K562 (cell line): ENCODE measurements around the gene DDX55. TPM values are rescaled to one million over a fixed set of nuclear protein-coding genes. Genes with fewer than 3 reads are reported as not detected.

ENCODE experiments used
- ATAC-seq: fragments of 200-7000 bp; cut with Tn5 transposase; 3 replicates; pipeline ENCODE4 v1.9.1; 2020; ENCODE audit warnings: moderate library complexity
- BruUV-seq: library from RNA; stranded (reverse); fragments of 400-500 nt; replicated peaks from 2 replicates; lab custom pipeline; 2021; lab: Mats Ljungman, UMichigan
- CTCF ChIA-PET: fragments of 300-600 bp; formaldehyde crosslinking; extraction: SDS; loops from one replicate; lab custom pipeline; 2021; ENCODE audit warnings: low intra/inter-chr PET ratio; lab: Yijun Ruan, JAX
- POLR2A ChIA-PET: fragments of 300-600, 350-650 bp; sonication (Branson Sonifier 250); formaldehyde crosslinking; extraction: SDS; loops from one replicate; lab custom pipeline; 2021; ENCODE audit warnings: antibody characterized with exemption, inconsistent platforms; lab: Yijun Ruan, JAX
- DNase-seq, 4 experiments: peaks; one replicate each; pipeline versions ENCODE4 v3.0.0 to v3.0.0-alpha.2; 2011 to 2018; ENCODE audit warnings: low spot score in 3 of 4, mixed read lengths in 3 of 4; ENCODE audit errors: extremely low read depth in 1 of 4
- FAIRE-seq: peaks from 2 replicates; lab custom pipeline; 2011; peaks lifted over from hg19 to GRCh38; lab: Jason Lieb, UNC
- H2AFZ ChIP-seq: 2 replicates; pipeline ENCODE4 v1.6.0; 2011; ENCODE audit warnings: low read depth, low read length, control low read depth, inconsistent platforms
- H3K27ac ChIP-seq: fragments of 200-600 bp; 3 replicates; pipeline ENCODE4 v1.8.0; 2011; ENCODE audit warnings: low read depth, mild to moderate bottlenecking, control low read depth, inconsistent platforms, low read length, moderate library complexity, mixed read lengths; ENCODE audit errors: extremely low read depth
- H3K27me3 ChIP-seq, 2 experiments: fragments of 300-600 bp in 1 of 2; 2 replicates in 1 of 2; 3 replicates in 1 of 2; pipeline versions ENCODE4 v1.6.0 to v1.8.0; 2011; ENCODE audit warnings: inconsistent platforms in 2 of 2, low read length in 2 of 2, mild to moderate bottlenecking in 1 of 2, mixed read lengths in 1 of 2, moderate library complexity in 1 of 2; ENCODE audit not compliant: control insufficient read depth in 2 of 2, insufficient read depth in 2 of 2
- H3K36me3 ChIP-seq: fragments of 300-600 bp; 3 replicates; pipeline ENCODE4 v1.8.0; 2011; ENCODE audit warnings: mild to moderate bottlenecking, low read length, inconsistent platforms; ENCODE audit not compliant: control insufficient read depth, insufficient read depth
- H3K4me1 ChIP-seq, 2 experiments: fragments of 200-600 bp in 1 of 2; replicated peaks in 1 of 2; 2 replicates in 1 of 2; 3 replicates in 1 of 2; pipeline versions ENCODE4 v1.5.1 to v1.8.0; 2011; ENCODE audit warnings: inconsistent platforms in 2 of 2, low read length in 2 of 2, mild to moderate bottlenecking in 1 of 2, mixed read lengths in 1 of 2, moderate library complexity in 1 of 2; ENCODE audit not compliant: control insufficient read depth in 2 of 2, insufficient read depth in 2 of 2
- H3K4me2 ChIP-seq: 2 replicates; pipeline ENCODE4 v1.6.1; 2011; ENCODE audit warnings: low read length, control low read depth, inconsistent platforms, mixed read lengths; ENCODE audit not compliant: insufficient read depth
- H3K4me3 ChIP-seq: fragments of 200-600 bp; sonication (generic), shearing (Covaris generic); 2 replicates; pipeline ENCODE4 v1.5.1; 2016; ENCODE audit warnings: control low read depth, inconsistent platforms
- H3K79me2 ChIP-seq: fragments of 200-600 bp; 3 replicates; pipeline ENCODE4 v1.8.0; 2011; ENCODE audit warnings: low read length, inconsistent platforms; ENCODE audit not compliant: control insufficient read depth, insufficient read depth
- H3K9ac ChIP-seq, 2 experiments: 2 replicates each; pipeline versions ENCODE4 v1.6.0 to v1.6.1; 2011; ENCODE audit warnings: low read depth in 2 of 2, low read length in 2 of 2, control low read depth in 1 of 2, inconsistent platforms in 1 of 2, mild to moderate bottlenecking in 1 of 2, mixed read lengths in 1 of 2; ENCODE audit not compliant: insufficient read depth in 1 of 2
- H3K9me1 ChIP-seq: one replicate; pipeline ENCODE4 v1.6.0; 2011; ENCODE audit warnings: inconsistent platforms, mild to moderate bottlenecking, low read length, moderate library complexity; ENCODE audit not compliant: control insufficient read depth, insufficient read depth
- H3K9me3 ChIP-seq: replicated peaks from 2 replicates; pipeline ENCODE4 v1.5.1; 2011; ENCODE audit warnings: low read depth, low read length, inconsistent platforms; ENCODE audit not compliant: control insufficient read depth, insufficient read depth
- H4K20me1 ChIP-seq: replicated peaks from 2 replicates; pipeline ENCODE4 v1.6.1; 2011; ENCODE audit warnings: low read length, inconsistent platforms, mixed read lengths; ENCODE audit not compliant: control insufficient read depth, insufficient read depth
- BRCA1 ChIP-seq, 2 experiments: fragments of 450-650 bp in 1 of 2; sonication (generic) in 1 of 2; formaldehyde crosslinking in 1 of 2; IDR thresholded peaks; 2 replicates each; pipeline versions ENCODE4 v1.5.0 to v1.6.1; 2017 to 2020; ENCODE audit warnings: mild to moderate bottlenecking in 1 of 2, missing genetic modification reagents in 1 of 2
- CREB5 ChIP-seq: fragments of 250-450 bp; sonication (Bioruptor Pico); IDR thresholded peaks from 2 replicates; pipeline ENCODE4 v1.5.0; 2020; ENCODE audit warnings: mild to moderate bottlenecking
- MYNN ChIP-seq, 2 experiments: sonication (generic); formaldehyde crosslinking in 1 of 2; IDR thresholded peaks; 2 replicates each; pipeline versions ENCODE4 v1.5.0 to v1.6.1; 2016 to 2020; ENCODE audit warnings: antibody characterized with exemption in 1 of 2, missing genetic modification reagents in 1 of 2
- POLR2A ChIP-seq: fragments of 450-650 bp; conservative IDR thresholded peaks from 2 replicates; pipeline ENCODE4 v1.6.1; 2016
- POLR2AphosphoS2 ChIP-seq: IDR thresholded peaks from 2 replicates; pipeline ENCODE4 v1.6.1; 2012; ENCODE audit warnings: low read length, improper control_type of control experiment
- POLR2AphosphoS5 ChIP-seq: IDR thresholded peaks from 2 replicates; pipeline ENCODE4 v1.6.1; 2011; ENCODE audit warnings: mild to moderate bottlenecking, low read depth, low read length, moderate library complexity; ENCODE audit not compliant: control insufficient read depth, insufficient read depth
- POLR2G ChIP-seq: fragments of 200-400 bp; formaldehyde crosslinking; IDR thresholded peaks from 2 replicates; pipeline ENCODE4 v1.6.1; 2017; ENCODE audit warnings: low read depth, mild to moderate bottlenecking, antibody characterized with exemption, low read length, moderate library complexity
- SUPT5H ChIP-seq: fragments of 450-650 bp; IDR thresholded peaks from 2 replicates; pipeline ENCODE4 v1.6.1; 2016
- THRB ChIP-seq: fragments of 450-650 bp; formaldehyde crosslinking; conservative IDR thresholded peaks from 2 replicates; pipeline ENCODE4 v1.4.0; 2022; ENCODE audit warnings: mild to moderate bottlenecking, missing genetic modification characterization
- WHSC1 ChIP-seq: IDR thresholded peaks from one replicate; pipeline ENCODE4 v1.6.1; 2012; ENCODE audit warnings: low read length, control low read depth, inconsistent platforms
- WGBS: fragments of 100-300 bp; shearing (Covaris generic); methylation state at CpG from one replicate; pipeline ENCODE4 v1.1.6; 2016; ENCODE audit warnings: low coverage, mixed read lengths; ENCODE audit not compliant: insufficient coverage; ENCODE audit errors: missing lambda C conversion rate; 5-methylcytosine and 5-hydroxymethylcytosine counted together
- in situ Hi-C: fragments of 300-500 bp; cut with MboI; formaldehyde crosslinking; loops from 4 replicates; pipeline ENCODE4 v1.15.0; 2018; ENCODE audit warnings: inconsistent platforms, mixed read lengths
- intact Hi-C: fragments of 100-400 bp; cut with micrococcal nuclease; formaldehyde crosslinking; loops from 2 replicates; pipeline ENCODE4 v1.14.2; 2022
- polyA plus RNA-seq, 8 experiments: library from polyadenylated mRNA; depleted of rRNA in 4 of 8; stranded (reverse) in 5 of 8; unstranded in 3 of 8; fragments of >200 nt; fragmentation: Nextera tagmentation in 2 of 8; fragmentation: Illumina TruSeq in 1 of 8; extraction: Ambion mirVana in 2 of 8; extraction: Trizol in 1 of 8; gene quantifications; 2 replicates each; pipeline versions ENCODE4 v1.2.1 to v1.2.3, GENCODE V29; 2011 to 2014; ENCODE audit warnings: inconsistent platforms in 1 of 8, missing spikeins in 1 of 8
- total RNA-seq, 7 experiments: library from RNA; depleted of rRNA in 6 of 7; stranded (reverse); fragments of >200 nt in 6 of 7; fragmentation: Illumina TruSeq in 2 of 7; extraction: Trizol in 2 of 7; gene quantifications; 2 replicates each; pipeline versions ENCODE4 v1.2.1 to v1.2.3, GENCODE V29; 2011 to 2021; ENCODE audit warnings: low replicate concordance in 1 of 7

The DDX55 gene
- total and polyA plus RNA-seq, 9 of the 15 experiments (the other 6 are each of a cell fraction or from before 2014, with no cell fraction given) = 10.6 to 71.0 (median 60.9) TPM

GRCh38 chr12:123621619-123622530, 20.0 kb downstream of the DDX55 start:
- POLR2A ChIA-PET = interaction anchor here (0.6 to 1.5 kb wide), 7 partner anchors 8 to 90 kb away, joined by 3 to 5 read pairs (median 4); no protein-coding TSS in a partner anchor
- in situ Hi-C loops = no loop called here
- H3K27me3 ChIP-seq = no peaks in the 10 kb centered on the region
- peak; percentile 31 for ATAC-seq
- H3K79me2 ChIP-seq = no peaks in the 10 kb centered on the region
- no peak for DNase-seq
- H2AFZ ChIP-seq = no peak overlapping the region
- TF ChIP-seq CREB5 = no peak
- no peak for TF ChIP-seq THRB (CRISPR knock-in tag)
- 0 out of 2 replicates have a peak, but pooled peaks have one; percentile 13 for TF ChIP-seq POLR2G
- peak; percentile 86; the same call in 1 of the 2 replicates for TF ChIP-seq POLR2AphosphoS2
- TF ChIP-seq SUPT5H = peak; percentile 57
- TF ChIP-seq BRCA1 (IDR thresholded peaks at IDR 0.05) = no peak
- no peak for TF ChIP-seq BRCA1 (CRISPR knock-in tag; IDR thresholded peaks at IDR 0.05)
- peak; percentile 45 for TF ChIP-seq WHSC1
- peak; percentile 61 for TF ChIP-seq POLR2A
- peak; percentile 8; the same call in 1 of the 2 replicates for TF ChIP-seq POLR2AphosphoS5
- peak; percentile 17; the same call in 1 of the 2 replicates for TF ChIP-seq MYNN (IDR thresholded peaks at IDR 0.05)
- no peak for TF ChIP-seq MYNN (CRISPR knock-in tag; IDR thresholded peaks at IDR 0.05)
- CTCF ChIA-PET = no interaction called here
- H3K4me1 ChIP-seq = no peaks in the 10 kb centered on the region
- no peaks in the 10 kb centered on the region for H3K9me3 ChIP-seq
- BruUV-seq = no TSS peak
- H3K4me2 ChIP-seq = no peak overlapping the region
- FAIRE-seq = no peak
- no peak overlapping the region for H3K9ac ChIP-seq
- H4K20me1 ChIP-seq = 0 out of 2 replicates have a peak, but pooled peaks cover 3% of the 10 kb centered on the region
- H3K36me3 ChIP-seq = peaks cover 90% of the 10 kb centered on the region
- intact Hi-C loops = no loop called here
- no peaks in the 10 kb centered on the region for H3K9me1 ChIP-seq
- peak overlapping the region; percentile 20; the same call in 1 of the 3 replicates for H3K27ac ChIP-seq
- WGBS = 82% methylated on average over 15 of the region's 15 CpGs
- no peak overlapping the region for H3K4me3 ChIP-seq
